Mesendoderm (in vitro differentiated cells): Measurements from ENCODE around the gene FN3K.

ENCODE experiments used
- DNase-seq: peaks from one replicate; pipeline ENCODE4 v3.0.0; 2013
- H2AK5ac ChIP-seq: 2 replicates; pipeline ENCODE4 v1.6.1; 2013; ENCODE audit warnings: low read length, inconsistent platforms
- H2BK120ac ChIP-seq: 2 replicates; pipeline ENCODE4 v1.6.1; 2013; ENCODE audit warnings: low read depth, mild to moderate bottlenecking, low read length, moderate library complexity, mixed read lengths
- H2BK15ac ChIP-seq: replicated peaks from 2 replicates; pipeline ENCODE4 v1.6.1; 2013; ENCODE audit warnings: low read depth, mild to moderate bottlenecking, moderate library complexity
- H2BK5ac ChIP-seq: 2 replicates; pipeline ENCODE4 v1.6.1; 2013; ENCODE audit warnings: low read length, inconsistent platforms
- H3K18ac ChIP-seq: 2 replicates; pipeline ENCODE4 v1.6.1; 2013; ENCODE audit warnings: mild to moderate bottlenecking, low read length, mixed read lengths
- H3K23ac ChIP-seq: one replicate; pipeline ENCODE4 v1.6.1; 2013; ENCODE audit warnings: low read length
- H3K27ac ChIP-seq: 2 replicates; pipeline ENCODE4 v1.5.1; 2013; ENCODE audit warnings: low read depth, mild to moderate bottlenecking, inconsistent platforms, low read length, moderate library complexity
- H3K27me3 ChIP-seq: 2 replicates; pipeline ENCODE4 v1.6.1; 2013; ENCODE audit warnings: low read length, control low read depth, mild to moderate bottlenecking, inconsistent platforms; ENCODE audit not compliant: insufficient read depth, poor library complexity
- H3K36me3 ChIP-seq: 2 replicates; pipeline ENCODE4 v1.6.1; 2013; ENCODE audit warnings: low read length, inconsistent platforms; ENCODE audit not compliant: control insufficient read depth, insufficient read depth
- H3K4ac ChIP-seq: one replicate; pipeline ENCODE4 v1.6.1; 2013; ENCODE audit warnings: low read depth, mild to moderate bottlenecking, low read length, moderate library complexity
- H3K4me1 ChIP-seq: 2 replicates; pipeline ENCODE4 v1.6.1; 2013; ENCODE audit warnings: low read depth, low read length, inconsistent platforms; ENCODE audit not compliant: control insufficient read depth
- H3K4me2 ChIP-seq: 2 replicates; pipeline ENCODE4 v1.6.1; 2013; ENCODE audit warnings: low read length
- H3K4me3 ChIP-seq: 2 replicates; pipeline ENCODE4 v1.5.1; 2013; ENCODE audit warnings: mild to moderate bottlenecking, low read length
- H3K56ac ChIP-seq: one replicate; pipeline ENCODE4 v1.6.1; 2013; ENCODE audit warnings: low read length
- H3K79me1 ChIP-seq: 2 replicates; pipeline ENCODE4 v1.6.1; 2013; ENCODE audit warnings: low read length, inconsistent platforms
- H3K79me2 ChIP-seq: 2 replicates; pipeline ENCODE4 v1.6.1; 2013; ENCODE audit warnings: mild to moderate bottlenecking, low read length; ENCODE audit not compliant: control insufficient read depth, insufficient read depth
- H3K9ac ChIP-seq: 2 replicates; pipeline ENCODE4 v1.6.1; 2013; ENCODE audit warnings: low read length, inconsistent platforms
- H4K5ac ChIP-seq: one replicate; pipeline ENCODE4 v1.6.1; 2013; ENCODE audit warnings: low read length
- H4K8ac ChIP-seq: one replicate; pipeline ENCODE4 v1.6.1; 2013; ENCODE audit warnings: low read depth, mild to moderate bottlenecking, control low read depth, low read length, moderate library complexity
- WGBS: extraction: QIAGEN DNeasy Blood & Tissue Kit; methylation state at CpG from one replicate; pipeline ENCODE4 v1.1.7; 2013; ENCODE audit warnings: low lambda C conversion rate, missing lambda C conversion rate; ENCODE audit not compliant: insufficient coverage; ENCODE audit errors: extremely low coverage; 5-methylcytosine and 5-hydroxymethylcytosine counted together

The FN3K gene

DNA sequence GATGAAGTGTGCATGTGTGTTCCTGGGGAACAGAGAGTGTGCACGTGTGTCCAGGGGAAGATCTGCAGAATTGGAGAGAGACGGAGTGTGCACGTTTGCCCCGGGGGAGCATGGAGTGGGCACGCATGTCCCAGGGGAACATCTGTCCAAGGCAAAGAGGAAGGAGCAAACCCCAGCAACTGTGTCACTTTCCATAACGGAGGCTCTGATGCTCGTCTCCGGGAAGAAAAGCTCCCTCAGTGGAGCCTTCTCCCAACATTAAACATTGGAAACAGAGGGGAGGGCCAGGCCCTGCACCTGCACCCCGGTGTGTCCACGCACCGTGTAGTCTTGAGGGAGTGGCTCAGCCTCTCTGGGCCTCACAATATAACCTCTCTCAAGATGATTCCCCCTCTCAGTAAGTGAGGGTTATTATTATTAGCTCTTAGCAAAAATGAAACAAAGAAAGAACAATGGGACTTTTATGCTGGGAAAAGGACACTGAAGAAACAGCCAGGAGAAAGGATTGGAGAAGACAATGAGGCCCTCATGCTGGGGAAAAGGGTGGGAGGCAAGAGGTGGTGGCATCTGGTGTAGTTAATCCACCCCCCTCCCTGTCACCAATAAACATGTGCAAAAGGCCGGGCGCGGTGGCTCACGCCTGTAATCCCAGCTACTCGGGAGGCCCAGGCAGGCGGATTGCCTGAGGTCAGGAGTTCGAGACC is 44.5 kb upstream of the FN3K start:
- Histone ChIP-seq H2BK120ac (no peak overlapping the region), H4K8ac (no peak overlapping the region), H3K79me1 (no peaks in the 10 kb centered on the region), H3K79me2 (no peaks in the 10 kb centered on the region), H2BK5ac (no peak overlapping the region), H3K56ac (no peak overlapping the region), H3K4me3 (no peak overlapping the region), H4K5ac (no peak overlapping the region), H3K27ac (no peak overlapping the region), H3K9ac (no peak overlapping the region), H2BK15ac (no peak overlapping the region), H3K18ac (no peak overlapping the region), H3K27me3 (no peaks in the 10 kb centered on the region), H3K4me1 (no peaks in the 10 kb centered on the region), H2AK5ac (no peak overlapping the region), H3K23ac (no peak overlapping the region), H3K4ac (no peak overlapping the region), H3K36me3 (no peaks in the 10 kb centered on the region), H3K4me2 (no peak overlapping the region)
- no peak for DNase-seq
- WGBS = no CpG with 5 or more reads among the region's 18 CpGs

DNA sequence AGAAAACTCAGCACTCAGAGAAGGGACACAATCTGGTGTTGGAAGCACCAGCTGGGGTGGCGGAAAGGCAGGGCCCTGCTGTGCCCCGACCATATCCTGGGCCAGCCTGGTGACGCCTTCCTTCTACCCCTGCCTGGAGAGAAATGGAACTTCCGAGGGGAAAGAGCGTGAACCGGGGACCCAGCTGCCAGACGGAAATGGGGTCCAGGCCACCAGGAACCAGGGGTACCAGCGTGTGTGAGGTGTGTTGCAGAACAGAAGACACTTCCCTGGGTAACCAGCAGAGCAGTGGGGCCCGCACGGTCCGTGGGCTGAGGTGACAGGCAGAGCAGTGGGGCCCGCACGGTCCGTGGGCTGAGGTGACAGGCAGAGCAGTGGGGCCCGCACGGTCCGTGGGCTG is 43.7 kb upstream of the FN3K start:
- Histone ChIP-seq H3K4ac (no peak overlapping the region), H3K4me1 (no peaks in the 10 kb centered on the region), H2BK120ac (no peak overlapping the region), H4K8ac (no peak overlapping the region), H4K5ac (no peak overlapping the region), H3K27me3 (peaks cover 3% of the 10 kb centered on the region), H3K18ac (no peak overlapping the region), H3K4me3 (no peak overlapping the region), H3K56ac (no peak overlapping the region), H3K79me2 (no peaks in the 10 kb centered on the region), H3K23ac (no peak overlapping the region), H2BK15ac (no peak overlapping the region), H3K79me1 (no peaks in the 10 kb centered on the region), H3K9ac (no peak overlapping the region), H3K27ac (no peak overlapping the region), H3K4me2 (no peak overlapping the region), H2AK5ac (no peak overlapping the region), H2BK5ac (no peak overlapping the region), H3K36me3 (no peaks in the 10 kb centered on the region)
- no CpG with 5 or more reads among the region's 17 CpGs for WGBS
- DNase-seq = no peak

DNA sequence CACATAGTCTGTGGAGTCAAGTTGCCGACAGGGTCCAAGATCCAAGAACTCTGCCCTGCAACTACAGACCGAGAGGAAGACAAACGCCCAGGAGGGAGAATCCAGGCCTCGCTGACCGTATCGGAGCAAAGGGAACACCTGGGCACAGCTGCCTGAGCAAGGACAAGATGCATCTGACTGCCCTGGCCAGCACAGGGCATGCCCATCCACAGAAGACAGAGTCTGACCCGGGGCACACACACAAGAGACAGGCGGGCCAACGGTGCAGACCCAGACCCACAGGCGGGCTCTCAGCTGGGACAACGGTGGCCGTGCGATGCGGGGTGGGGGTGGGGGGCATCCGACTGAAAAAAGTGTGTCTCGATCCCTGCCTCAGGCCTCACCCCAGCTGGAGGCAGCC is 43.1 kb upstream of the FN3K start:
- H4K8ac ChIP-seq = no peak overlapping the region
- no peak overlapping the region for H3K9ac ChIP-seq

DNA sequence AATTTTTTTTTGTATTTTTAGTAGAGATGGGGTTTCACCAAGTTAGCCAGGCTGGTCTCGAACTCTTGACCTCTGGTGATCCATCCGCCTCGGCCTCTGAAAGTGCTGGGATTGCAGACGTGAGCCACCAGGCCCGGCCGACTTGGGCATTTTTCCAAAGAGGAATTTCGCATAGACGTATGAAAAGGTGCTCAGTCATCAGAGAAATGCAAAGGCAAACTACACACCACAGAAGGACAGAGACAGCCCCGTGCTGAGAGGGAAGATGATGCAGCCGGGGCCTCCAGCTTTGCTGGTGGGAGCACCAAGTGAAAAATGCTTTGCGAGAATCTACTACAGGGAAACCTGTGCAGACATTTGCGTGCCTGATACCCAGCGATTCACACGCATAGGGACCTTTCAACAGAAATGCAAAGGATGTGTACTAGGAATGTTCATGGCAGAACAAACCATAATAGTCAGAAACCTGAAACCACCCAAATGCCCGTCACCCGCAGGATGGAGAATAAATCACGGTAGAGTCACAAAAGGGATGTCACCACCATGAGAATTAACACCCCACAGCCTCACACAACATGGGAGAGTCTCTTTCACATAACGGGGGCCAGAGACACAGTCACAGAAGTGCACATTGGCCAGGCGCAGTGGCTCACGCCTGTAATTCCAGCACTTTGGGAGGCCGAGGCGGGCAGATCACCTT is 42.1 kb upstream of the FN3K start:
- Histone ChIP-seq H3K4me2 (no peak overlapping the region), H3K9ac (no peak overlapping the region), H4K5ac (no peak overlapping the region), H3K36me3 (no peaks in the 10 kb centered on the region), H3K4me1 (no peaks in the 10 kb centered on the region), H4K8ac (no peak overlapping the region), H3K4me3 (no peak overlapping the region), H3K4ac (no peak overlapping the region), H3K18ac (no peak overlapping the region), H2BK5ac (no peak overlapping the region), H3K79me2 (no peaks in the 10 kb centered on the region), H3K27ac (no peak overlapping the region), H3K23ac (no peak overlapping the region), H2AK5ac (no peak overlapping the region), H3K79me1 (no peaks in the 10 kb centered on the region), H2BK15ac (no peak overlapping the region), H3K56ac (no peak overlapping the region), H2BK120ac (no peak overlapping the region), H3K27me3 (peaks cover 16% of the 10 kb centered on the region)
- no CpG with 5 or more reads among the region's 22 CpGs for WGBS
- no peak for DNase-seq

More for the DNA sequence above, 43.1 kb upstream of the FN3K start:
- no CpG with 5 or more reads among the region's 16 CpGs for WGBS
- Histone ChIP-seq H3K4me1 (no peaks in the 10 kb centered on the region), H2BK120ac (no peak overlapping the region), H2AK5ac (no peak overlapping the region), H3K27ac (no peak overlapping the region), H3K79me2 (no peaks in the 10 kb centered on the region), H2BK5ac (no peak overlapping the region), H2BK15ac (no peak overlapping the region), H3K18ac (no peak overlapping the region), H3K56ac (no peak overlapping the region), H3K27me3 (peaks cover 9% of the 10 kb centered on the region), H3K4me3 (no peak overlapping the region), H3K4ac (no peak overlapping the region), H3K79me1 (no peaks in the 10 kb centered on the region), H3K36me3 (no peaks in the 10 kb centered on the region), H3K4me2 (no peak overlapping the region), H4K5ac (no peak overlapping the region), H3K23ac (no peak overlapping the region)
- DNase-seq = no peak

DNA sequence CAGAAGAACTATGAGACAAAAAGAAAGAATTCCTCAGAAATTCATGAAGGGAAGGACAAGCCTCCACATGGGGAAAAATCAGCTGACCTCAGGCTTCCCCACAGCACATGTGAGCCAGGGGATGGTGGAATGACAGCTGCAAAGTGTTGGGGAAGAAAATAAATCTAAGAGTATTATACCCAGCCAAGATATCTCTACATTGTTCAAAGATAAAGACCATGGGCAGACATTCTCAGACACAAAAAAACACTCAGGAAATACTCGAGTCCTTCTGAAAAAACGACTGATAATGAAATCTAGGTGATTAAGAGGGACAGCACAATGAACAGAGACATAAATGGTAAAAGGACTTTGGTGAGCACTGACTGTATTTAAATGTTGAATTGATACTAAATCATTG is 40.8 kb upstream of the FN3K start:
- H4K5ac ChIP-seq = no peak overlapping the region
- H3K4me1 ChIP-seq = no peaks in the 10 kb centered on the region
- H4K8ac ChIP-seq = no peak overlapping the region
- H3K36me3 ChIP-seq = no peaks in the 10 kb centered on the region
- H3K27ac ChIP-seq = no peak overlapping the region
- H3K79me2 ChIP-seq = no peaks in the 10 kb centered on the region
- no peak overlapping the region for H3K4me2 ChIP-seq
- WGBS = no CpG with 5 or more reads among the region's 2 CpGs
- H3K4me3 ChIP-seq = no peak overlapping the region
- H3K18ac ChIP-seq = no peak overlapping the region
- H3K4ac ChIP-seq = no peak overlapping the region
- no peak overlapping the region for H2BK15ac ChIP-seq
- peaks cover 16% of the 10 kb centered on the region for H3K27me3 ChIP-seq
- no peak overlapping the region for H2AK5ac ChIP-seq
- no peak overlapping the region for H3K9ac ChIP-seq
- no peak for DNase-seq
- no peak overlapping the region for H2BK120ac ChIP-seq
- H3K79me1 ChIP-seq = no peaks in the 10 kb centered on the region
- H2BK5ac ChIP-seq = no peak overlapping the region
- H3K56ac ChIP-seq = no peak overlapping the region
- no peak overlapping the region for H3K23ac ChIP-seq
